ENCODE measurements around the gene CCDC82. TPM values are rescaled to one million over a fixed set of nuclear protein-coding genes. Genes with fewer than 3 reads are reported as not detected.
A peak's percentile ranks its signal among the peaks of the same experiment; 100 is the strongest.
"Not testable (repeated sequence)": the region's sequence is repeated elsewhere in the genome, so short reads cannot be mapped to it uniquely, and the experiment has no call there.

Gene CCDC82
- total RNA-seq (6.1 and 17.3 TPM in 2 replicates), polyA plus RNA-seq (17.3 and 20.3 TPM in 2 replicates)

DNA sequence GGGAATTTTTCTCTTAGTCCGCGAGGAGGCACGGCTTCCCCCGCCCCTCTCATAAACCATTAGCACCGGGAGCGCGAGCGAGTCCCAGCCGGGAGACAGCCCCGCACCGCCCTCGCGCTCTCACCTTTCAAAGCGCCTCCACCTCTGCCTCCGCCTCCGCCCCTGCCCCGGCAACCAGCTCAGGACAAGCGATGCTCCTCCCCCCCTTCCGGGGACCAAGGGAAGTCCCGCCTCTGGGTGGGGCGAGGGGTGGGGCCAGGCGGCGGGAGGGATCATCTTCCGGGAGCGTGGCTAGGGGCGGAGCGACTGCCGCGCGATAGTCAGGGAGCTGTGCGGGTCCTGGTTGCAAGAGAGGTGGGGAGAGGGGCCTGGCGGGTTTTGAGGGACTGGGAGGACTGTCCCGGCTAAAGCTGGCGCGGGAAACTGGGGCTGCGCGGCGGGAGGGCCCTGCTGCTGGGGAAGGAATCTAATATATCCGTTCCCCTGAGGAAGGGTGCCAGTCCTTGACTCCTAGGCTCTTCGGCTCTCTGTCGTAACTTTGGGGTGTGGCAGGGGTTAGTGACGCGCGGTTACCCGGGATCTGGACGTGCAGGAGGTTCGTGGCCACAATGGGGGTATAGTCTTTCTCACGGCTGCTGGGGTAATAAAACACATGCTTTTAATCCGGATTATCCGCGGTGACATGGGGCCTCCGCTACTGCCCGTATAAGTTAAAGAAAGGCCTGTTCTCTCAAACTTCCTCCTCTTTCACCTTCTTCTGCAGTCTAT lies at the start of gene CCDC82, which contains the start of gene JRKL:
Gene CCDC82 (minus strand): TSS at position 193 of the 768 bp plus-strand sequence. CDS start 5,165 bp downstream, outside the sequence.
Gene JRKL (plus strand): TSS at position 294 of the 768 bp plus-strand sequence. CDS start 637 bp downstream, outside the sequence.
- Histone ChIP-seq H3K27me3 (no peaks in the 10 kb centered on the region), H3K27ac (peak within 1 kb of the TSS; percentile 91), H3K9me3 (ENCODE audit: low read depth) (no peaks in the 10 kb centered on the region), H3K36me3 (no peaks in the 10 kb centered on the region), H3K4me3 (peak within 1 kb of the TSS; percentile 69), H3K4me1 (ENCODE audit: low read depth) (no peaks in the 10 kb centered on the region)
- TF ChIP-seq, protein P1, sequence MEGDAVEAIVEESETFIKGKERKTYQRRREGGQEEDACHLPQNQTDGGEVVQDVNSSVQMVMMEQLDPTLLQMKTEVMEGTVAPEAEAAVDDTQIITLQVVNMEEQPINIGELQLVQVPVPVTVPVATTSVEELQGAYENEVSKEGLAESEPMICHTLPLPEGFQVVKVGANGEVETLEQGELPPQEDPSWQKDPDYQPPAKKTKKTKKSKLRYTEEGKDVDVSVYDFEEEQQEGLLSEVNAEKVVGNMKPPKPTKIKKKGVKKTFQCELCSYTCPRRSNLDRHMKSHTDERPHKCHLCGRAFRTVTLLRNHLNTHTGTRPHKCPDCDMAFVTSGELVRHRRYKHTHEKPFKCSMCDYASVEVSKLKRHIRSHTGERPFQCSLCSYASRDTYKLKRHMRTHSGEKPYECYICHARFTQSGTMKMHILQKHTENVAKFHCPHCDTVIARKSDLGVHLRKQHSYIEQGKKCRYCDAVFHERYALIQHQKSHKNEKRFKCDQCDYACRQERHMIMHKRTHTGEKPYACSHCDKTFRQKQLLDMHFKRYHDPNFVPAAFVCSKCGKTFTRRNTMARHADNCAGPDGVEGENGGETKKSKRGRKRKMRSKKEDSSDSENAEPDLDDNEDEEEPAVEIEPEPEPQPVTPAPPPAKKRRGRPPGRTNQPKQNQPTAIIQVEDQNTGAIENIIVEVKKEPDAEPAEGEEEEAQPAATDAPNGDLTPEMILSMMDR (IDR thresholded peaks at IDR 0.05; ENCODE audit: low read depth, low read length): no peak
- DNase-seq (ENCODE audit: low read depth in 1 of 2, low spot score in 1 of 2): peak; percentile 98

DNA sequence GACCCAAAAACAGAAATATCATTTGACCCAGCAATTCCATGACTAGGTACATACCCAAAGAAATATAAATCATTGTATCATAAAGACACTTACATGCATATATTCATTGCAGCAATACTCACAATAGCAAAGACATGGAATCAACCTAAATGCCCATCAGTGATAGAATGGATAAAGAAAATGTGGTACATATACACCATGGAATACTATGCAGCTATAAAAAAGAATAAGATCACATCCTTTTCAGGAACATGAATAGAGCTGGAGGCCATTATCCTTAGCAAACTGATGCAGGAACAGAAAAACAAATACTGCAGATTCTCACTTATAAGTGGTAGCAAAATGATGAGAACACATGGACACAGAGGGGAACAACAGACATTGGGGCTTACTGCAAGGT lies 42.9 kb upstream of the CCDC82 start:
- H3K9me3 ChIP-seq (ENCODE audit: low read depth); DNase-seq (ENCODE audit: low read depth in 1 of 2, low spot score in 1 of 2); H3K4me3 ChIP-seq; H3K4me1 ChIP-seq (ENCODE audit: low read depth); H3K36me3 ChIP-seq; H3K27ac ChIP-seq; H3K27me3 ChIP-seq: not testable (repeated sequence)

DNA sequence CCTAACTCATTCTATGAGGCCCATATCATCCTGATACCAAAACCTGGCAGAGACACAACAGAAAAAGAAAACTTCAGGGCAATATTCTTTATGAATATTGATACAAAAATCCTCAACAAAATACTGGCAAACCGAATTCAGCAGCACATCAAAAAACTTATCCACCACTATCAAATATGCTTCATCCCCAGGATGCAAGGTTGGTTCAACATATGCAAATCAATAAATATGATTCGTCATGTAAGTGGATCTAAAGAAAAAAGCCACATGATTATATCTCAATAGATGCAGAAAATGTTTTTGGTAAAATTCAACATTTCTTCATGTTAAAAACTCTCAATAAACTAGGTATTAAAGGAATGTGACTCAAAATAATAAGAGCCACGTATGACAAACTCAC lies 41.0 kb upstream of the CCDC82 start:
- DNase-seq (ENCODE audit: low read depth in 1 of 2, low spot score in 1 of 2): no peak
- no peaks in the 10 kb centered on the region for H3K27me3 ChIP-seq
- H3K27ac ChIP-seq: no peak overlapping the region
- H3K36me3 ChIP-seq: no peaks in the 10 kb centered on the region
- TF ChIP-seq, protein P1 (IDR thresholded peaks at IDR 0.05; ENCODE audit: low read depth, low read length): no peak
- peaks cover 7% of the 10 kb centered on the region for H3K4me1 ChIP-seq (ENCODE audit: low read depth)
- no peaks in the 10 kb centered on the region for H3K9me3 ChIP-seq (ENCODE audit: low read depth)
- H3K4me3 ChIP-seq: no peak overlapping the region

DNA sequence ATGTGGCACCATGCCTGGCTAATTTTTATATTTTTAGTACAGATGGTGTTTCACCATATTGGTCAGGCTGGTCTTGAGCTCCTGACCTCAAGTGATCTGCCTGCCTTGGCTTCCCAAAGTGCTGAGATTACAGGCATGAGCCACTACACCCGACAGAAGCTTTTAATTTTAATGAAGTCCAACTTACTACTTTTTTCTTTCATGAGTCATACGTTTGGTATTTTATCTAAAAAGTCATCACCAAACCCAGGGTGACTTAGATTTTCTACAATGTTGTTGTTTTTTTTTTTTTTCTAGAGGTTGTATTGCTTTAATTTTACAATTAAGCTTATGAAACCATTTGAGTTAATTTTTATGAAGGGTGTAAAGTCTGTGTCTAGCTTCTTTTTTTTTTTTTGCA lies 35.0 kb upstream of the CCDC82 start:
- H3K4me3 ChIP-seq: no peak overlapping the region
- no peaks in the 10 kb centered on the region for H3K36me3 ChIP-seq
- TF ChIP-seq, protein P1 (IDR thresholded peaks at IDR 0.05; ENCODE audit: low read depth, low read length): no peak
- no peaks in the 10 kb centered on the region for H3K27me3 ChIP-seq
- no peaks in the 10 kb centered on the region for H3K4me1 ChIP-seq (ENCODE audit: low read depth)
- no peak overlapping the region for H3K27ac ChIP-seq
- no peaks in the 10 kb centered on the region for H3K9me3 ChIP-seq (ENCODE audit: low read depth)
- DNase-seq (ENCODE audit: low read depth in 1 of 2, low spot score in 1 of 2): peak in 1 of 2 donors; percentile 50

DNA sequence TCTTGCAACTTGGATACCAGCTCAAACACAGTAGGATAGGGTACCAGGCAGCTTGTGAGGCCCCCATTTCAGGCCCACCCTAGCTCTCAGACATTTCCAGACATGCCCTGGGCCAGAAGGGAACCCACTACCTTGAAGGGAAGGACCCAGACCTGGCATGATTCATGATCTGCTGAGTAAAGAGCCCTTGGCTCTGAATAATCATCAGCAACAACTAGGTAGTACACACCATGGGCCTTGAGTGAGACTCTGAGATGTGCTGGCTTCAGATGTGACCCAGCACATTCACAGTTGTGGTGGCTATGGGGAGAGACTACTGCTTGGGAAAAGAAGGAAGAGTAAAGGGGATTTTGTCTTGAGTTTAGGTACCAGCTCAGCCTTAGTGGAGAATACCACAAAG lies 23.7 kb upstream of the CCDC82 start:
- Histone ChIP-seq H3K9me3 (ENCODE audit: low read depth) (no peaks in the 10 kb centered on the region), H3K4me3 (no peak overlapping the region), H3K4me1 (ENCODE audit: low read depth) (no peaks in the 10 kb centered on the region), H3K27me3 (no peaks in the 10 kb centered on the region), H3K27ac (no peak overlapping the region), H3K36me3 (no peaks in the 10 kb centered on the region)
- TF ChIP-seq, protein P1 (IDR thresholded peaks at IDR 0.05; ENCODE audit: low read depth, low read length): no peak
- DNase-seq (ENCODE audit: low read depth in 1 of 2, low spot score in 1 of 2): no peak

DNA sequence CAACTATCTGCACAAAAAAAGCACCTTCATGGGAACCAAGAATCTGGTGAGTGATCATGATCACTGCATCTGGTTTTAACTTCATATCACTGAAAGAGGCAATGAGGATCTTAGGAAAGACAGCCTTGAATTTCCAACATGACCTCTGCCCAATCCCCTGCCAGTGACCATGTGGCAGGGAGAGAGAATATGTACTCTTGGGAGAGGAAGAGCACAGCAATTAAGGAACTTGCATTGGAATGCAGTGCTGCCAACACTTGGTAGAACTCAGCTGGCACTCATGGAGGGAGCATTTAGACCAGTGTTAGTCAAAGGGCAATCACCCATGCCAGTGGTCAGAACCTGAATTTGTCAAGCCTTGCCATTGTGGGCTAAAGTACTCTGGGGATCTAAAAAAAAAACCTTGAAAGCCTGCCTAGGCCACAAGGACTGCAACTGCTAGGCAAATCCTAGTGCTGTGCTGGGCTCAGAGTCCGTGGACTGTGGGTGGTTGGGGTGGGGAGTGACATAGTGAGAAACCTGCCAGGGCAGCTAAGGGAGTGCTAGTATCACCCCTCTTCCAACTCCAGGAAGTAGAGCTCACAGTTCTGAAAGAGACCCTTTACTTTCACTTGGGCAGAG lies 23.2 kb upstream of the CCDC82 start:
- H3K27me3 ChIP-seq: no peaks in the 10 kb centered on the region
- no peak overlapping the region for H3K27ac ChIP-seq
- TF ChIP-seq, protein P1 (IDR thresholded peaks at IDR 0.05; ENCODE audit: low read depth, low read length): no peak
- DNase-seq (ENCODE audit: low read depth in 1 of 2, low spot score in 1 of 2): no peak
- no peaks in the 10 kb centered on the region for H3K9me3 ChIP-seq (ENCODE audit: low read depth)
- no peak overlapping the region for H3K4me3 ChIP-seq
- H3K4me1 ChIP-seq (ENCODE audit: low read depth): no peaks in the 10 kb centered on the region
- no peaks in the 10 kb centered on the region for H3K36me3 ChIP-seq

DNA sequence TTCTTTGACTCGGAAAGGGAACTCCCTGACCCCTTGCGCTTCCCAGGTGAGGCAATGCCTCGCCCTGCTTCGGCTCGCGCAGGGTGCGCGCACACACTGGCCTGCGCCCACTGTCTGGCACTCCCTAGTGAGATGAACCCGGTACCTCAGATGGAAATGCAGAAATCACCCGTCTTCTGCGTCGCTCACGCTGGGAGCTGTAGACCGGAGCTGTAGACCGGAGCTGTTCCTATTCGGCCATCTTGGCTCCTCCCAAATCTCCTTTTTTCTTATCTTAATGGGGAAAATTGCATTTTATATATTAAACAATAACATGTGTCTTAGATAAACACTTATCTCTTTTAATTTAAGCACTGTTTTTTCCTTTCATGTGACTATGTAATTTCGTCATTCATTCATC lies 21.7 kb upstream of the CCDC82 start:
- not testable (repeated sequence) for H3K4me1 ChIP-seq (ENCODE audit: low read depth); DNase-seq (ENCODE audit: low read depth in 1 of 2, low spot score in 1 of 2); H3K36me3 ChIP-seq; H3K9me3 ChIP-seq (ENCODE audit: low read depth); H3K27ac ChIP-seq; H3K27me3 ChIP-seq
- H3K4me3 ChIP-seq: peak overlapping the region; percentile 19
